NCI-H69 (cell line): Measurements from ENCODE around the gene C2orf92.

Source experiments
- DNase-seq: peaks from one replicate; lab custom pipeline; 2025; lab: John Stamatoyannopoulos, UW

C2orf92 gene

DNA sequence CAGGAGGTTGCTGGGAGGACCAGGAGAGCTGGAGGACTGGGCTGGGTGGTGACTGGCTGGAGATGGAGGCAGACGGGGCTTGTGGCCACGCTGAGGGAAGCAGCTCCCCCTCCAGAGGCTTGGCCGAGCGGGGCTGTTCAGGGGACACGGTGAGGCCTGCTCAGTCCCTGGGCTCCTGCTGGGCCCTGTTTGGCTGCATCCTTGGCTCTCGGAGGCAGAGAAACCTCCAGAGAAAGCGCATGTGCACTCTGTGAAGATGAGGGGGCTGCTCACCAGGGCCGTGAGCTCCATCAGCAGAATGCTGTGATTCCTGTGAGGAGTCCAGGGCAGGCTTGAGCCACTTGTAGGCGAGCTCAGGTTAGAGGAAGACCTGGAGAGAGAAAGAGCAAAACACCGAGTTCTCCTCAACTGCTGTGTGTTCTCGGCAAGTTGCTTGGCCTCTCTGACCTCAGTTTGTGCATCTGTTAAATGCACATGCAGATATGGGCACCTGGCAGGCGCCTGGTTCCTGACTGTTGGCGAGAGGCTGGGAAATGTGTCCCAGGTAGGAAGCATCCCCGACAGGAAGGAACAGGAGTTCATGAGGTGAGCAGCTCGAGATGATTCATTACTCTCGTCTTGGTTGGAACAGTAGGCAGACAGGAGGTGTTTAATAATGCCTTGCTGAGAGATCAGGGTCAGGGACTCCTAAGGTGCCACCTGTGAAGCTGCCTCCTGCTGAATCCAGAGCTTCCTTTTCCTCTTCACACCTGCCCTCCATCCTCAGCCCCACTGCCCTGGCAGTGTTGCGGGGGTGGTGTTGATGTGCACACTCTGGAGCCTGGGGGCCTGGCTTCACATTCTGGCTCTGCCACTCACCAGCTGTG lies 44.8 kb downstream of the C2orf92 start:
- peak; percentile 86 for DNase-seq

DNA sequence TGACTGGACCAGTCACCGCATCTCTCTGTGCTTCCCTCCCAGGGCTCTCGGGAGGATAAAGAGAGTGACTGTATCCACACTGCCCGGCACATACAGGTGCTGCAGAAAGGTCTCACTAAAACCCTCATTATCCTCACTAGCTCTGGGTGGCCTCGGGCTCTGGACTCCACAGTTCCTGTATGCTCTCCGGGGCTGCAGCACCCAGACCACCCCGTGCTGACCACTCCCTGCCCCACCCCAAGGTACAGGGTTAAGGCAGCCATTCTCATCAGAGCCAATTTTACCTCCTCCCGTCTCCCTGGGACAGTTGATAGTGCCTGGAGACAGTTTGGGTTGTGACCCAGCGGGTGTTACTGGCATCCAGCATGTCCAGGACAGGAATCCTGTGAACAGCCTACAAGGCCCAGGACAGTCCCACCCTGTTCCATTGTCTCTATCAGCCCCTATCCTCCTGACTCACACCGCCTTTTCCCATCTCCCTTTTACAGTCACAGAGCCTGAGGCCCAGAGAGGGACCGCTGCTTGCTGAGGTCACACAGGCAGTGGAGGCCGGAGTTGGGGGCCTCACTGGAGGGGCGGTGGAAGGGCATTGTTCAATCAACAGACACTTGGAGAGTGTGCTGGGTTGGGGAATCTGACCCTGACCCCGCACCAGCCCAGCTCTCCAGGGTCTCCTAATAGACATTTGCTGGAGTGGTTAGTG lies 45.6 kb downstream of the C2orf92 start:
- no peak for DNase-seq

DNA sequence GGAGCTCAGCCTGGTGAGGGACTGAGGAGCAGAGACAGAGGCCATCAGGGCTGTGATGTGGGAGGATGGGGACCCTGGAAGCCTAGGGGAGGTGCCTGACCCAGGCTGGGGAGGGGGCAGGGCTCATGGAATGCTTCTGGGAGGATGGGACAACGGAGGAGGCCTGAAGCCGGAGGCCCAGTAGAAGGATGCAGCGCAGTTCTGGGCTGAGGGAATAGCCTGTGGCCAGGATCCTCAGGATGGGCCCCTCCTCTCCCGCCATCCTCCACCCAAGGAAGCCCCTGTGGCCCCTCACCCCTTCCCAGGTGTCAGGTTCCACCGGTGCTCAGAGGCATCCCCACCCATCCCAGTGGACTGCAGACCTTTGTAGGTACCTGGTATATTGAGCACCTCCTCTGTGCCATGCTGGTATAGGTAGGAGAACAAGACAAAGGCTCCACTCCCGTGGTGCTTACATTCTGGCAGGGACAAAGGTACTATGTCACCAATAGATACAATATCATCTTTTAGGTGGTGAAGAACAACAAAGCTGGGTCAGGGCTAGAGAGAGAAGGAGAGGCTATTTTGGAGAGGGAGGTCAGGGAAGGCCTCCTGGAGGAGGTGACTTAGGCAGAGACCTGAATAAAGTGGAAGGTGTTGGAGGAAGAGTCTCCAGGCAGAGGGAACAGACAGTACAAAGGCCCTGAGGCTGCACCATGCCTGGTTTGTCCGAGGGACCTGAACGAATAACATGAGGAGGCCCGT lies 46.6 kb downstream of the C2orf92 start:
- DNase-seq: no peak

DNA sequence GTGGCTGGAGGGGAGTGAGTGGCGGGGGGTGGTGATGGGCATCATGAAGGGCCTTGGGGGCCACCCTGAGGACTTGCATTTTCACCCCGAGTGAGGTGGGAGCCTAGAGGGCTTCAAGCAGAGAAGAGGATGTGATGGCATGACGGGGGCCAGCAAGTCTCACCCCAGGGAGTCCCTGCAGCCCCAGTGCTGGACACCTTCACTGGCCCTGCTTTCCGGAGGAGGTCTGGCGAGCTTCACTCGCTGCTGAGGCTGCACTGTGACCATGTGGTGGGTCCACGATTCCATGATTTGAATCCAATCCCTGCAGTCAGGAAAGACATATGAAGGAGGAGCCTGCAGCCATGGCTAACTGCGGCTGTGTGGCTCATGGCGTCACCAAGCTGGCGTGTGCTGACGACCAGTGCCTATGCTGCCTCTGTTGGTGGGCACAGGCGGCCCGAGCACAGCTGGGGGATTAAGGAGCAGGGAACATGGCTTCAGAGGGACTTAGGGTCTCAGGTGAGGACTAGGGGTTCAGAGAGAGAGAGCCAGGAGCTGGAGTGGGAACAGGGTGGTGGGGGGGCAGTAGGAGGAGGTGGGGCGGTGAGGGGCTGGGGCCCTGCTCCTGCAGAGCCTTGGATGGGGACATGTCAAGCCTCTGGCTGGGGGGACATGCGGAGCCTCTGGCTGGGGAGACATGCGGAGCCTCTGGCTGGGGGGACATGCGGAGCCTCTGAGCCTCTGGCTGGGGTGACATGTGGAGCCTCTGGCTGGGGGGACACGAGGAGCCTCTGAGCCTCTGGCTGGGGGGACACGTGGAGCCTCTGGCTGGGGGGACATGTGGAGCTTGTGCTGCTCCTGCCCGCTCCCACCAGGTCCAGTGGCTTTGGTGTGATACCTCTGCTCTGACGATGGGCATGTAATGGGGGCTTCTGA lies 47.4 kb downstream of the C2orf92 start:
- no peak for DNase-seq

DNA sequence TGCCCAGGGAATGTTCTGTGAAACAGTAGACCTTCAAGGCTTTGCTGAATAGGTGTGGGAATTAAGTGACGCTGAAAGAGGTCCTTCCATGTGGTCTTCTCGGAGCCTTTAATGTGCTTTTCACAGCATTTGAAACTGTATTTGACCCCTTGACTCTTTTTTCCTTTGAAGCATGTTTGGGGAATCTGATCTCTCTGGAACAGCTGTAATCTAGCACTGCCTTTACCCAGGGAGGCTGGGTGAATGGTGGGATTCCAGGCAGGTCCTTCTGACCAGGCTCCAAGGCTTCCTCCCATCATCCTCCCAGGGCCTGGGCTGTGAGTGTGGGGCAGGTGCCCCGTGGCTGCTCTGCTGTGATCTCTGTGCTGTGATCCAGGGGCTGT lies 48.1 kb downstream of the C2orf92 start:
- no peak for DNase-seq

DNA sequence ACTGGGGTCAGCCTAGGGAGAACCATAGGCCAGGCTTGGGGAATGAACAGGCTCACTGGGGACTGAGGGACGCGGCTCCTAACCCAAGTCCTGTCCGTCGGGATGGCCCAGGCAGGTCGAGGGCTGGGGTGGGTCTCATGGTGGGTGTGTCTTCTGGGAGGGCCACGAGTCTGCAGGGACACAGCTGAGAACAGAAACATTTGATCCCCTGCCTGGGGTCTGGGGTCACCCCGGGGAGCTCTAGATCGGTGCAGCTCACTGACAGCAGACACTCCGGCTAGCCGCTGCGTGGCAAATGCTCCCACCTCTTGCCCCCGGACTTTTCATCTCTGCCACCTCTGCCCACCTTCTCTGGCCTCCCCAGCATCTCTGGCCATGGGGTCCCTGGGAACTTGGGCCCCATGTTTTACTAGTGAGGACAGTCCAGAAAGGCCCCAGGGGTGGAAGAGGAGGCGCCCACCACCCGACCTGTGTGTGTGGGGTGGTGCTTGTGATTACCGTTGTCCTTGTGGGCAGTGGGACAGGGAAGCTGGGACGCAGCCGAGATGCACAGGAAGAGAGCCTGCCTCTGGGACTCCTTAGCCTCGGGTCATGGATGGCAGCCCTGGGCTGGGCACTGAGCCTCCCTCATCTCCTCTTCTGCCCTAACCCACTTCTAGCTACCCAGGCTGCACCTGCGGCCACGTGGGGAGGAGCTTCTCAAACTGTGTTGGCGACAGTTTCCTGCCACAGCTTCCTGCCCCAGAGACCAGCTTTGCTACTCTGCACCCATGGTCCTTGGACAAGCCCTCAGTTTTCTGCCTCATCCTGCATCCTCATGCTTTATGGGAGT lies 48.8 kb downstream of the C2orf92 start:
- DNase-seq: no peak

DNA sequence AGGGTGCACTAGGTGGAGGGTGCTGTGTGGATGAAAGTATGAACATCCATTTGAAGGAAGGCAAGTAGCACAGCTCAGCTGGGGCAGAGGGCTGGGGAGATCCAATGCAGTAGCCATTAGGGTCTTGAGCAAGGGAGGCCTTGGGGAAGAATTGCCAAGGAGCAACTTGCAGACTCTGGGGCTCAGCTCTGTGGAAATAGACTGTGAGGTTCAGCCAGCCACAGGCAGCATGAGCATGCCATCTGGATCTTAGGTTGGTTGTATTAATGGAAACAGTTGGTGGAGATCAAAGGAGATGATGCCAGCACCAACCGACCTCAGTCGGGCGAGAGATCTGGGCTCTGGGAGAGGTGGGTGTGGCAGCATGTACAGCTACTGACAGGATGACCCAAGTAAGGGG lies 49.4 kb downstream of the C2orf92 start:
- no peak for DNase-seq

DNA sequence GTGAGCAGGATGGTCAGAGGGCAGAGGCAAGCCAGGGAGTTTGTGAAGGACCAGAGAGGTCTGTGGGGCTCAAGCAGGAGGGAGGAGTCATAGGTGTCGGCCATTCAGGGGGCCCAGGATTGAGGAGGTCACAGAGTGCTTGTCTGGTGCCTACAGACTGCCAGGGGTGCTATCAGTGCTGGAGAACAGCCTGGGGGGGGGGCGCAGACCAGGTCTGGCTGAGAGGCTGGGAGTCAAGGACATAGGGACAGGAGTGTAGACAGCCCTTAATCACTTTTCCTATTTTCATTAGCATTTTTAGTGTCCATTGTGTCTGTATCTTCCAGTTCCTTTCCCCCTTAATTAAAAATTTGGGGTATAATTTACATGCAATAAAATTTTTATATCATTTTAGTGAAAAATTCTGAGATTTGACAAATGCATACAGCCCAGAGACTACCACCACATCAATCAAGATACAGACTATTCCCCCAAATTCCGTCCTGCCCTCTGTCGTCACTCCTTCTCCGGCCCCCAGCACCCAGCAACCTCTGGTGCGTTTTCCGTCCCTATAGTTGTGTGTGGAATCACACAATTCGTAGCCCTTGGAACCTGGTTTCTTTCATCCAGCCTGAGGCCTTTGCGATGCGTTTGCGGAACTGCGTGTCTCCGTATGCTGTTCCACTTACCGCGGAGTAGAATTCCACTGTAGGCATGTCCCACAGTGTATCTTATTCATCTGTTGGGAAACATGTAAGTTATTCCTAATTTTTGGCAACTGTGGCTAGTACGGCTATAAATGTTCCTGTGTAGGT lies 50.0 kb downstream of the C2orf92 start:
- no peak for DNase-seq

DNA sequence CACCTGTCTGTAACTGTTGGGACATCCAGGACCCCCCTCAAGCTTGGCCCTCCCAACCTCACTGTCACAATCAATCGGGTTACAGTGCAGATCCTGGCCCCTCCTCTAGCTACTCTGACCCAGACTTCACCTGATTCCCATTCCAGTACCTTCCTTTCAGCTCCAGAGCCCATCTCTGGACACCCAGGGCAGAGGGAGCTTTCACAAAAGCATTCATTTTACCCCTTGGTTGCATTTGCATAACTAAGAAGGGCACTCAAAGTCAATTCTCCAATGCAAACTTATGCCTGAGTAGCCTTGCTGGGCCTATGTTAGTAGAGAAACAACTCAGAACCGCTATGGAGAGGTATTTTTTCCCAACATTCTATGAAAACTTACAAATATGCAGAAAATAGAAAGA lies 51.2 kb downstream of the C2orf92 start:
- DNase-seq: no peak

DNA sequence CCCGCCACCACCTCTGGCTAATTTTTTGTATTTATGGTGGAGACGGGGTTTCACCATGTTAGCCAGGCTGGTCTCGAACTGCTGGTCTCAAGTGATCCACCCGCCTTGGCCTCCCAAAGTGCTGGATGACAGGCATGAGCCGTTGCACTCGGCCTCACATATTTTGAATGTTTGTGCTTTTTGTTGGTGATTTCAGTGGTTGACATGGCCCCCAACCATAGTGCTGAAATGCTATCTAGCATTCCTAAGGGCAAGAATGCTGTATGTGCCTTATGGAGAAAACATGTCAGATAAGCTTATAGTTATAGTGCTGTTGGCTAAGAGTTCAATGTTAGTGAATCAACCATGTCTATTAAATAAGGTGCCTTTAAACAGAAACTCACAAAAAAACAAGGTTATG lies 52.7 kb downstream of the C2orf92 start:
- no peak for DNase-seq

DNA sequence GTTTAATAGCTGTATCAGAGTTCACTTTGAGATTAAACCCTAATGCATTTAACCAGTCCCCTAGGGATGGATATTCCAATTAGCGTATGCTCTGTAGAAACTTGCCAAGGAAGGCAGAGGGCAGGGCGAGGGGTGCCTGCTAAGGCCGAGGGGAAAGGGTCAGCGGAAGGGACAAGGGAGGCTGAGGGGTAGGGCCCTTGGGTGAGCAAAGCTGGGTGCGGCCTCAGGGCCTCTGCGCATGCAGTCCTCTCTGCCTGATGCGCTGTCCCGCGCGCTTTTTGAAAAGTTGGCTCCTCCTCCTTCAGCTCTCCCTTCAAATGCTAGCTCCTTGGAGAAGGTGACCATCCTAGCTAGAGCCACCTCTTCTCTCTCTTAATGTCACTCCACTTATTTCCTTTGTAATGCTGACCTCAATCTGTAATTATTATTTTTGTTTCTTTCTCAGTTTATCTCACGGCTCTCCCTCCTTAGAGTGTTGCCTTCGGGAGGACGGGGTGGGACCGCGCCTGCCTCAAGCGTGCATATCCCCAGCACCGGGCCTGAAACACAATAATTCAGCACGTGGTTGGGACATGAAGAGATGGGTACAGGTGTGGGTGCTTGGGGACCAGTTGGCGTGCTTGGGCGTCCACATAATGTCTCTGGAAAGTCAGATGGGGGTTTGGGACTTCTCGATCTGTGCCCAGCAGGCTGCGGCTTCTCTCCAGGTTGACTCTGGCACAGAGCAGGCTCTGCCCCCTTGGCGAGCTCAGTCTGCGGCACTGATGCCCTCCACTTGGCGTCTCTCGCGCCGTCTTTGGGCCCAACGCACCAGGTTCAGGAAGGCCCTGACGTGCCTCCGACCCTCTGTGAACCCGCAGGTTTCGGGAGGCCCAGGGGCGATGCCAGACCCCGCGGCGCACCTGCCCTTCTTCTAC lies 53.9 kb downstream of the C2orf92 start:
- DNase-seq: no peak

DNA sequence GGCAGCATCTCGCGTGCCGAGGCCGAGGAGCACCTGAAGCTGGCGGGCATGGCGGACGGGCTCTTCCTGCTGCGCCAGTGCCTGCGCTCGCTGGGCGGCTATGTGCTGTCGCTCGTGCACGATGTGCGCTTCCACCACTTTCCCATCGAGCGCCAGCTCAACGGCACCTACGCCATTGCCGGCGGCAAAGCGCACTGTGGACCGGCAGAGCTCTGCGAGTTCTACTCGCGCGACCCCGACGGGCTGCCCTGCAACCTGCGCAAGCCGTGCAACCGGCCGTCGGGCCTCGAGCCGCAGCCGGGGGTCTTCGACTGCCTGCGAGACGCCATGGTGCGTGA lies 54.5 kb downstream of the C2orf92 start:
- no peak for DNase-seq

DNA sequence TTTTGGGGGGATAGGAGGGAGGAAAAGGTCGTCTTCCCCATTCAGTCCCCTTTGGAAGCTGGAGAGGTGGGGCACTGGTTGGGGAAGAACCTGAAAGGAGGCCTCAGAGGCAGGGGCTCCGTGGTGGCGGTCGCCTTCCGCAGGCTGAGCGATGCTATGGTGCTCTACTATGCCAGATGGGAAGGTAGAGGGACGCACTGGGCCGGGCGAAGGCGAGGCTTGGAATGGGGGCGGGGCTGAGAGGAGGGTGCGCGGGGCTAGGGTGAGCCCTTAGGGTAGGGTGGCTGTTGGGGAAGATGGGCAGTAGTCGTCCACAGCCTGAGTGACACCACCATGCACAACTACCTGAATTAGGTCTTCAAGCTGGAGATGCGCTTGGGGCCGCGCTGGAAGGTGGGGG lies 55.0 kb downstream of the C2orf92 start:
- no peak for DNase-seq

DNA sequence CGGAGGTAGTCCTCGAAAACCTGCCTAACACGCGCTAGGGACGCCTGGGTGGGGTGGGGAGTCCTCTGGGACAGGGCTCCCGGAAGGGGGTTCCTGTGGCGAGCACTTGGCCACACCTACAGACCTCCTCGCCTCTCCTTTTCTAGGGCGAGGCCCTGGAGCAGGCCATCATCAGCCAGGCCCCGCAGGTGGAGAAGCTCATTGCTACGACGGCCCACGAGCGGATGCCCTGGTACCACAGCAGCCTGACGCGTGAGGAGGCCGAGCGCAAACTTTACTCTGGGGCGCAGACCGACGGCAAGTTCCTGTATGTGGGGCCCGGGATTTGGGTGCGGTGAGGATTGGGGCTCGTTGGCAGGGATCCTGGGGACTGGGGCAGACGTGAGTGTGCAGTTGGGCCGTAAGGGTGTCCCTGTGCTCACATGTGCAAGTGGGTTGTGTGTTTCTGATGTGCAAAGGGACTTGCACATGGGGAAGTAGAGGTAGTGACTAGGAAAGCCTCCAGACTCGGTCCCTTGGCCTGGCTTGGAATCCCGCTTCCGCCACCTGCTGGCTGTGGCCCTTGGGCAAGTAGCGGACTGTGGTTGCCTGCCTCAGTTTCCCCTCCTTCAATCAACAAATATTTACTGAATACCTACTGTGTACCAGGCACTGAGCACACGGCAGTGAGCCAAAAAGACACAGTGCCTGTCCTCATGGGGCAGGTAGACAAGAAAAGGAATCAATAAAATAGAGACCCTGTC lies 55.6 kb downstream of the C2orf92 start:
- no peak for DNase-seq

DNA sequence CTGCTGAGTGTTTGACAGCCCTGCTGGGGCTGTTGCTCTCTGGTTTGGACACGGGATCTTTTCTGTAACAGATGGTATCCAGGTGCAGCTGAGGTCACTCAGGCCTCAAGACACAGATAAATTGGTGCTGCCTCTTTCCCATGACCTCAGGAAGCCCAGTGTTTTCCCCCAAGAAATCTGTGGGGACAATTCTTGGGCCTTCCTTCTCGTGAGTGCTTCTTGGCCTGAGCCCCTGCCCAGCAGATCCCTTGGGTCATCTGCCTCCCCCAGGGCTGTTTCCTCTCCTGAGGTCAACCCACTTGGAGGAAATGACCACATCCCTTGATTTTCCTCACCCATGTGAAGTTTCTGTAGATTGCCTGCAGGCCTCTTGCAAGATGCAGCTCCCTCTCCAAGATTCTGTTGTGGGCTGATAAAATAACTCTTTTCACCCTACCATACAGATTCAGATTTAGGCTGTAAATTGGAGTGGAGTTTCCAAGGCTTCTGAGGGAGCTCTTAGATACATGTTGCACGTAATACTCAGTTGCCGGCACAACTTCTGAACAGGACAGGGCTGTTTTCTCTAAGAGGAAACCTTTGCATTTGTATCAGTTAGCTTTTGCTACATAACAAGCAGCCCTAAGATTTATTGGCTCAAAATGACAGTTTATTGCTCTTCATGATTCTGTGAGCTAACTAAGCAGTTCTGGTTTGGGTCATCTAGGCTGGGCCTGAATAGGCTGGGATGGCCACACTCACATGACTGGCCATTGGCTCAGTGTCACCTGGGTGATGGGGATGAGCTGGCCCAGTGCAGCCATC lies 57.0 kb downstream of the C2orf92 start:
- DNase-seq: no peak

DNA sequence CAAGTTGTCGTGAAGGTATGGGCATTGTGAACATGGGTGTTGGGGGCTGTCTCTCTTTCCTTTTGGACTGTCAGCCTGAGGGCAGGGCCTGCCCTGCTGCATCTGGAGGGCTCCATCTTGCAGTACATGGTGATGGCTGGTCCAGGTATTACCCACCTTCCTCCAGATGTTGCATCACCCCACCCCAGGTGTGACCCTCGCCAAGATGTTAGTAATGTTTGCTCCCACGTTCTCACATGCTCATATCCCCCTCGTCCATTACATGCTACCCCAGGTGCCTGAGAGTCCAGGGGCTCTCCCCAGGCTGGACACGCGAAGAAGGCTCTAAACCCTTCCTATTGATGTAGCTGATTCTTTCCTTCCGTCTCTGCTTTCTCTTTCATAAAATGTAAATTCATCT lies 57.8 kb downstream of the C2orf92 start:
- DNase-seq: no peak

DNA sequence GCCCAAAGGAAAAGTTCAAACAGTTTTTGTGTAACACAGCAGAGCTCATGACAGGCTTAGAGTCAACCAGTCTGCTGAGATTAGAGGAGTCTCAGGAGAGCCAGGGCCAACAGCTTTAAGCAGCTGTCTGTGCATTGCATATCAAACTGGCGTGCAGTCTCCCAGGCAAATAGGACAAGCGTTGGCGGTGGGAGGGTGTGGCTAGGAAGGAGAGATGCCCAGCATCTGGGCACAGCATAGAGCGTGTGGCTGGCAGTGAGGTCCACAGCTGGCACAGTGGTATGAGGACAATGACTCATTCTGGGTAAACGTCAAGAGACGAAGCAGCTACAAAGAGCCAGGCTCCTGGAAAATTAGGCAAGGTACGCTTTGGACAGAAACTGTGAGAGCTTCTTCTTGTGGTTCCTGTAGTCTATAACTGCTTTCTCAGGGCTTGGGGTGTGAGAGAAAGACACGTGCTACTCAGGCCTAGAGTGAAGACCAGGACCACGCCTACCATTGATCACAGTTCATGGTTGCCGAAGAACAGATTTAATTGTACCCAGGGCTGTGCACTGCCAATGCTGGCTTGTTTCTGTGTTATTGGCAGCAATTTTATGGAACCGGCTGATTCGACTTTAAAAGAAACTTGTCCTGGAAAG lies 58.7 kb downstream of the C2orf92 start:
- DNase-seq: peak; percentile 55
